Measurements from ENCODE around the gene PPEF1. TPM values are rescaled to one million over a fixed set of nuclear protein-coding genes. Genes with fewer than 3 reads are reported as not detected.

PPEF1 gene
- total and polyA plus RNA-seq, 2 of the 8 experiments (the other 6 are each of a cell fraction or from before 2014, with no cell fraction given): 0.08 to 0.30 TPM

GRCh38 chrX:18661273-18661672 lies 46.2 kb upstream of the PPEF1 start:
- Histone ChIP-seq H3K4me2 (ENCODE audit: insufficient read depth in 1 of 2, low read depth in 2 of 2, low read length in 2 of 2) (no peak overlapping the region), H3K4me1 (replicated peaks in 1 of 4; ENCODE audit: control insufficient read depth in 3 of 4, insufficient read depth in 4 of 4, low read length in 3 of 4) (no peaks in the 10 kb centered on the region), H2BK15ac (ENCODE audit: low read length) (no peak overlapping the region), H3K9me3 (ENCODE audit: insufficient read depth in 2 of 2, low read depth in 1 of 2, low read length in 1 of 2) (no peaks in the 10 kb centered on the region), H4K5ac (ENCODE audit: insufficient read length, low read depth, low read length) (no peak overlapping the region), H3K79me2 (ENCODE audit: control insufficient read depth in 1 of 2, insufficient read depth in 2 of 2, low read length in 2 of 2) (no peaks in the 10 kb centered on the region), H2AFZ (ENCODE audit: low read length) (no peak overlapping the region), H3K27ac (ENCODE audit: low read depth, low read length) (no peak overlapping the region), H3K4ac (replicated peaks; ENCODE audit: insufficient read length, low read depth, low read length) (no peak overlapping the region), H3K4me3 (ENCODE audit: extremely low read depth in 1 of 4, insufficient read depth in 2 of 4, low read depth in 3 of 4, low read length in 4 of 4) (no peak overlapping the region), H4K91ac (replicated peaks; ENCODE audit: insufficient read length, low read length) (no peak overlapping the region), H2BK120ac (replicated peaks; ENCODE audit: low read depth, low read length) (no peak overlapping the region), H4K20me1 (replicated peaks in 1 of 2; ENCODE audit: control insufficient read depth in 1 of 2, insufficient read depth in 2 of 2, low read length in 2 of 2) (no peaks in the 10 kb centered on the region), H3K9ac (replicated peaks in 1 of 4; ENCODE audit: extremely low read depth in 1 of 4, low read depth in 3 of 4, low read length in 3 of 4) (no peak overlapping the region), H4K8ac (ENCODE audit: extremely low read depth, insufficient read depth, low read length) (no peak overlapping the region), H3K79me1 (ENCODE audit: low read depth, low read length) (no peaks in the 10 kb centered on the region), H2BK12ac (ENCODE audit: low read depth, low read length) (no peak overlapping the region), H3K36me3 (ENCODE audit: control insufficient read depth in 2 of 4, insufficient read depth in 4 of 4, low read length in 3 of 4) (no peaks in the 10 kb centered on the region), H3K27me3 (replicated peaks in 1 of 4; ENCODE audit: control insufficient read depth in 3 of 4, extremely low read depth in 1 of 4, insufficient read depth in 3 of 4, low read length in 3 of 4) (no peaks in the 10 kb centered on the region), H3K23me2 (ENCODE audit: low read depth, low read length) (no peaks in the 10 kb centered on the region), H3K56ac (replicated peaks; ENCODE audit: insufficient read length, low read depth, low read length) (no peak overlapping the region), H3K23ac (ENCODE audit: insufficient read length) (no peak overlapping the region), H2AK5ac (ENCODE audit: low read depth, low read length) (no peak overlapping the region), H2BK5ac (ENCODE audit: low read depth, low read length) (no peak overlapping the region), H3K18ac (ENCODE audit: extremely low read depth, low read length) (no peak overlapping the region), H2BK20ac (ENCODE audit: low read length) (no peak overlapping the region), H3K14ac (ENCODE audit: insufficient read length) (no peak overlapping the region)
- FAIRE-seq (no peak), DNase-seq (ENCODE audit: low read depth in 1 of 2, low spot score in 2 of 2) (no peak)
- CTCF ChIA-PET (ENCODE audit: partially characterized antibody): interaction anchor here (0.6 kb wide), 1 partner anchor 169 kb away, joined by 4 read pairs; no protein-coding TSS in a partner anchor
- WGBS, 2 experiments (ENCODE audit: extremely low coverage in 1 of 2, insufficient coverage in 1 of 2, insufficient read length in 1 of 2, insufficient replicate concordance in 2 of 2, low coverage in 1 of 2, low lambda C conversion rate in 2 of 2, missing lambda C conversion rate in 1 of 2): 86% methylated on average over 9 of the region's 12 CpGs; no CpG with 5 or more reads in 1 of the 2 experiments
- POLR2A ChIA-PET (ENCODE audit: partially characterized antibody): no interaction called here
- TF ChIP-seq KDM1A (IDR thresholded peaks at IDR 0.05; ENCODE audit: borderline replicate concordance, low read length): no peak
- no peak for TF ChIP-seq SIN3A (conservative IDR thresholded peaks at IDR 0.05 in 1 of 2, IDR thresholded peaks at IDR 0.05 in 1 of 2; ENCODE audit: low read depth in 1 of 2, low read length in 2 of 2)
- TF ChIP-seq TBP (IDR thresholded peaks at IDR 0.05; ENCODE audit: low read depth, low read length): no peak
- TF ChIP-seq CEBPB (IDR thresholded peaks at IDR 0.05; ENCODE audit: low read depth, low read length): no peak
- TF ChIP-seq CHD1 (IDR thresholded peaks at IDR 0.05; ENCODE audit: low read depth, low read length): no peak
- TF ChIP-seq POU5F1 (IDR thresholded peaks at IDR 0.05; ENCODE audit: low read depth, low read length): no peak
- TF ChIP-seq JUND (IDR thresholded peaks at IDR 0.05; ENCODE audit: low read length): no peak
- TF ChIP-seq TAF1 (IDR thresholded peaks at IDR 0.05; ENCODE audit: low read depth, low read length): no peak
- no peak for TF ChIP-seq SIRT6 (IDR thresholded peaks at IDR 0.05; ENCODE audit: low read length)
- TF ChIP-seq E2F6 (IDR thresholded peaks at IDR 0.05): no peak
- TF ChIP-seq CREB1 (IDR thresholded peaks at IDR 0.05): no peak
- TF ChIP-seq HDAC6 (IDR thresholded peaks at IDR 0.05; ENCODE audit: low read depth, low read length): no peak
- no peak for TF ChIP-seq TCF12 (IDR thresholded peaks at IDR 0.05; ENCODE audit: low read depth, low read length)
- TF ChIP-seq TAF7 (optimal IDR thresholded peaks at IDR 0.05; ENCODE audit: borderline replicate concordance, low read depth, low read length): no peak
- TF ChIP-seq RBBP5 (IDR thresholded peaks at IDR 0.05; ENCODE audit: borderline replicate concordance, low read depth, low read length): no peak
- no peak for TF ChIP-seq SP2 (IDR thresholded peaks at IDR 0.05; ENCODE audit: low read length)

Data from H1 (cell line).